ENCODE data around the gene SFMBT2.

Gene SFMBT2

GRCh38 chr10:7239312-7239985, 171.4 kb downstream of the SFMBT2 start:
- H3F3A ChIP-seq (ENCODE audit: control insufficient read depth, insufficient read depth), result no peaks in the 10 kb centered on the region
- peak overlapping the region; percentile 16; the same call in 1 of the 2 replicates for H3K4me2 ChIP-seq (ENCODE audit: low read length)

GRCh38 chr10:7235376-7235775, 175.5 kb downstream of the SFMBT2 start:
- no peaks in the 10 kb centered on the region for H3K9me2 ChIP-seq (replicated peaks; ENCODE audit: control insufficient read depth, low read length)
- H3K27me3 ChIP-seq (ENCODE audit: control insufficient read depth, low read length), result no peaks in the 10 kb centered on the region
- no peak overlapping the region for H3K4me3 ChIP-seq (ENCODE audit: low read length)
- TF ChIP-seq EZH2phosphoT487 (IDR thresholded peaks at IDR 0.05; ENCODE audit: borderline replicate concordance, low read length), result no peak
- TF ChIP-seq, protein P1, sequence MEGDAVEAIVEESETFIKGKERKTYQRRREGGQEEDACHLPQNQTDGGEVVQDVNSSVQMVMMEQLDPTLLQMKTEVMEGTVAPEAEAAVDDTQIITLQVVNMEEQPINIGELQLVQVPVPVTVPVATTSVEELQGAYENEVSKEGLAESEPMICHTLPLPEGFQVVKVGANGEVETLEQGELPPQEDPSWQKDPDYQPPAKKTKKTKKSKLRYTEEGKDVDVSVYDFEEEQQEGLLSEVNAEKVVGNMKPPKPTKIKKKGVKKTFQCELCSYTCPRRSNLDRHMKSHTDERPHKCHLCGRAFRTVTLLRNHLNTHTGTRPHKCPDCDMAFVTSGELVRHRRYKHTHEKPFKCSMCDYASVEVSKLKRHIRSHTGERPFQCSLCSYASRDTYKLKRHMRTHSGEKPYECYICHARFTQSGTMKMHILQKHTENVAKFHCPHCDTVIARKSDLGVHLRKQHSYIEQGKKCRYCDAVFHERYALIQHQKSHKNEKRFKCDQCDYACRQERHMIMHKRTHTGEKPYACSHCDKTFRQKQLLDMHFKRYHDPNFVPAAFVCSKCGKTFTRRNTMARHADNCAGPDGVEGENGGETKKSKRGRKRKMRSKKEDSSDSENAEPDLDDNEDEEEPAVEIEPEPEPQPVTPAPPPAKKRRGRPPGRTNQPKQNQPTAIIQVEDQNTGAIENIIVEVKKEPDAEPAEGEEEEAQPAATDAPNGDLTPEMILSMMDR (IDR thresholded peaks at IDR 0.05; ENCODE audit: low read depth, low read length, poor library complexity, severe bottlenecking), result no peak
- no peak overlapping the region for H3K4me2 ChIP-seq (ENCODE audit: low read length)
- H3F3A ChIP-seq (ENCODE audit: control insufficient read depth, insufficient read depth), result no peaks in the 10 kb centered on the region
- H3K36me3 ChIP-seq (ENCODE audit: control insufficient read depth, low read length), result no peaks in the 10 kb centered on the region
- no peak overlapping the region for H3K27ac ChIP-seq (ENCODE audit: low read depth, low read length)
- no peaks in the 10 kb centered on the region for H4K20me1 ChIP-seq (ENCODE audit: control insufficient read depth, insufficient read depth, low read depth, low read length)
- H3K4me1 ChIP-seq (ENCODE audit: control insufficient read depth, low read length), result peaks cover 12% of the 10 kb centered on the region
- no peaks in the 10 kb centered on the region for H3K9me3 ChIP-seq (ENCODE audit: control insufficient read depth, insufficient read depth, low read length)
- H3K79me2 ChIP-seq (ENCODE audit: control insufficient read depth, low read length), result no peaks in the 10 kb centered on the region

More at GRCh38 chr10:7239312-7239985, 171.4 kb downstream of the SFMBT2 start:
- H3K27ac ChIP-seq (ENCODE audit: low read depth, low read length), result no peak overlapping the region
- H3K27me3 ChIP-seq (ENCODE audit: control insufficient read depth, low read length), result no peaks in the 10 kb centered on the region
- peaks cover 20% of the 10 kb centered on the region for H3K4me1 ChIP-seq (ENCODE audit: control insufficient read depth, low read length)
- H3K9me2 ChIP-seq (replicated peaks; ENCODE audit: control insufficient read depth, low read length), result no peaks in the 10 kb centered on the region
- no peak for TF ChIP-seq EZH2phosphoT487 (IDR thresholded peaks at IDR 0.05; ENCODE audit: borderline replicate concordance, low read length)
- no peaks in the 10 kb centered on the region for H3K79me2 ChIP-seq (ENCODE audit: control insufficient read depth, low read length)
- H4K20me1 ChIP-seq (ENCODE audit: control insufficient read depth, insufficient read depth, low read depth, low read length), result no peaks in the 10 kb centered on the region
- H3K36me3 ChIP-seq (ENCODE audit: control insufficient read depth, low read length), result peaks cover 20% of the 10 kb centered on the region
- no peak overlapping the region for H3K4me3 ChIP-seq (ENCODE audit: low read length)
- no peaks in the 10 kb centered on the region for H3K9me3 ChIP-seq (ENCODE audit: control insufficient read depth, insufficient read depth, low read length)

- H3K4me3 ChIP-seq (ENCODE audit: low read length), result no peak overlapping the region
- H3K9me3 ChIP-seq (ENCODE audit: control insufficient read depth, insufficient read depth, low read length), result no peaks in the 10 kb centered on the region
- H4K20me1 ChIP-seq (ENCODE audit: control insufficient read depth, insufficient read depth, low read depth, low read length), result no peaks in the 10 kb centered on the region
- no peaks in the 10 kb centered on the region for H3K27me3 ChIP-seq (ENCODE audit: control insufficient read depth, low read length)
- no peak overlapping the region for H3K27ac ChIP-seq (ENCODE audit: low read depth, low read length)
- no peak overlapping the region for H3K4me2 ChIP-seq (ENCODE audit: low read length)
- H3F3A ChIP-seq (ENCODE audit: control insufficient read depth, insufficient read depth), result no peaks in the 10 kb centered on the region
- H3K79me2 ChIP-seq (ENCODE audit: control insufficient read depth, low read length), result no peaks in the 10 kb centered on the region
- H3K9me2 ChIP-seq (replicated peaks; ENCODE audit: control insufficient read depth, low read length), result no peaks in the 10 kb centered on the region
- peaks cover 4% of the 10 kb centered on the region for H3K4me1 ChIP-seq (ENCODE audit: control insufficient read depth, low read length)
- no peaks in the 10 kb centered on the region for H3K36me3 ChIP-seq (ENCODE audit: control insufficient read depth, low read length)
- TF ChIP-seq, protein P1 (IDR thresholded peaks at IDR 0.05; ENCODE audit: low read depth, low read length, poor library complexity, severe bottlenecking), result no peak
- no peak for TF ChIP-seq EZH2phosphoT487 (IDR thresholded peaks at IDR 0.05; ENCODE audit: borderline replicate concordance, low read length)
These were observed 176.7 kb downstream of the SFMBT2 start for GRCh38 chr10:7234109-7234508.

GRCh38 chr10:7233259-7233991, 177.4 kb downstream of the SFMBT2 start:
- H3K4me1 ChIP-seq (ENCODE audit: control insufficient read depth, low read length), result no peaks in the 10 kb centered on the region
- H3K27ac ChIP-seq (ENCODE audit: low read depth, low read length), result no peak overlapping the region
- H3K27me3 ChIP-seq (ENCODE audit: control insufficient read depth, low read length), result no peaks in the 10 kb centered on the region
- H3K4me3 ChIP-seq (ENCODE audit: low read length), result no peak overlapping the region
- TF ChIP-seq EZH2phosphoT487 (IDR thresholded peaks at IDR 0.05; ENCODE audit: borderline replicate concordance, low read length), result no peak
- TF ChIP-seq, protein P1 (IDR thresholded peaks at IDR 0.05; ENCODE audit: low read depth, low read length, poor library complexity, severe bottlenecking), result no peak
- no peaks in the 10 kb centered on the region for H4K20me1 ChIP-seq (ENCODE audit: control insufficient read depth, insufficient read depth, low read depth, low read length)
- no peak overlapping the region for H3K4me2 ChIP-seq (ENCODE audit: low read length)
- H3K9me2 ChIP-seq (replicated peaks; ENCODE audit: control insufficient read depth, low read length), result no peaks in the 10 kb centered on the region
- no peaks in the 10 kb centered on the region for H3K36me3 ChIP-seq (ENCODE audit: control insufficient read depth, low read length)
- H3K9me3 ChIP-seq (ENCODE audit: control insufficient read depth, insufficient read depth, low read length), result no peaks in the 10 kb centered on the region
- no peaks in the 10 kb centered on the region for H3K79me2 ChIP-seq (ENCODE audit: control insufficient read depth, low read length)
- H3F3A ChIP-seq (ENCODE audit: control insufficient read depth, insufficient read depth), result no peaks in the 10 kb centered on the region
